ENCODE data around the gene MBTPS1. TPM values are rescaled to one million over a fixed set of nuclear protein-coding genes. Genes with fewer than 3 reads are reported as not detected.

MBTPS1 gene
- total and polyA plus RNA-seq, 8 donors: 21.4 to 112 (median 56.1) TPM

DNA sequence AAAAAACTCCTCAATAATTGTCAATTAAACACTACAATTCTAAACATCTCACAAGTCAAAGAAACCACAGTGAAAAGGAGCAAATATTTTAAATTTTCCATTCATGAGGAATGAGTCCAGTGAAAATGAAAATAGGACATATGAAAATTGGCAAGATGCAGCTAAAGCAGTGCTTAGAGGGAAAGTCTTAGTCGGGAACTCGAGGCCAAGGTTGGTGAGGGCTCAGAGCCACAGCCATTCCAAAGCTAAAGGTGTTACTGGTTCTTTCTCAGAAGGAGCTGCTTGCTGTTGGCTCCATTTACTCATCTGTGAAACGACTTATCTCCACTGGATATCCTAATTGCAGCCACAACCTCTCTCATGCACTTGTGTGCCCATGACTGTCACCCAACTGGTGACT is 80.6 kb downstream of the MBTPS1 start:
- intact Hi-C loops (cut with DNase I; ENCODE audit: low total_unique reads): no loop called here
- TF ChIP-seq POLR2A (IDR thresholded peaks at IDR 0.05) (no peak), EP300 (IDR thresholded peaks at IDR 0.05) (no peak), POLR2AphosphoS5 (IDR thresholded peaks at IDR 0.05) (no peak), CTCF (IDR thresholded peaks at IDR 0.05) (no peak)
- no peak overlapping the region for H3K4me3 ChIP-seq
- no peak for DNase-seq
- H3K27ac ChIP-seq: no peak overlapping the region
- no peaks in the 10 kb centered on the region for H3K36me3 ChIP-seq
- no peaks in the 10 kb centered on the region for H3K4me1 ChIP-seq
- WGBS, 5 donors: 45 to 79% (median 77%) methylated on average over 3 of the region's 3 CpGs
- peaks cover 0 to 12% (median 11%) of the 10 kb centered on the region in 4 donors for H3K9me3 ChIP-seq
- peaks cover 0 to 25% (median 0%) of the 10 kb centered on the region in 3 donors for H3K27me3 ChIP-seq

GRCh38 chr16:84034516-84034915 is 82.2 kb downstream of the MBTPS1 start:
- no peaks in the 10 kb centered on the region for H3K36me3 ChIP-seq
- 83 to 92% (median 91%) methylated on average over 12 of the region's 12 CpGs for WGBS, 5 donors
- no peak overlapping the region for H3K27ac ChIP-seq
- intact Hi-C loops (cut with DNase I; ENCODE audit: low total_unique reads): no loop called here
- TF ChIP-seq POLR2AphosphoS5 (IDR thresholded peaks at IDR 0.05): no peak
- TF ChIP-seq CTCF (IDR thresholded peaks at IDR 0.05): no peak
- no peak for TF ChIP-seq EP300 (IDR thresholded peaks at IDR 0.05)
- no peak for TF ChIP-seq POLR2A (IDR thresholded peaks at IDR 0.05)
- no peak overlapping the region for H3K4me3 ChIP-seq
- peaks cover 0 to 13% (median 0%) of the 10 kb centered on the region in 3 donors for H3K27me3 ChIP-seq
- H3K4me1 ChIP-seq: no peaks in the 10 kb centered on the region
- H3K9me3 ChIP-seq: peaks cover 0 to 12% (median 11%) of the 10 kb centered on the region in 4 donors
- DNase-seq: no peak

- TF ChIP-seq EP300 (IDR thresholded peaks at IDR 0.05) (no peak), POLR2A (IDR thresholded peaks at IDR 0.05) (no peak), POLR2AphosphoS5 (IDR thresholded peaks at IDR 0.05) (no peak), CTCF (IDR thresholded peaks at IDR 0.05) (no peak)
- 76 to 82% (median 78%) methylated on average over 20 to 25 of the region's 25 CpGs for WGBS, 5 donors
These were observed 83.2 kb downstream of the MBTPS1 start for GRCh38 chr16:84033251-84034195.

DNA sequence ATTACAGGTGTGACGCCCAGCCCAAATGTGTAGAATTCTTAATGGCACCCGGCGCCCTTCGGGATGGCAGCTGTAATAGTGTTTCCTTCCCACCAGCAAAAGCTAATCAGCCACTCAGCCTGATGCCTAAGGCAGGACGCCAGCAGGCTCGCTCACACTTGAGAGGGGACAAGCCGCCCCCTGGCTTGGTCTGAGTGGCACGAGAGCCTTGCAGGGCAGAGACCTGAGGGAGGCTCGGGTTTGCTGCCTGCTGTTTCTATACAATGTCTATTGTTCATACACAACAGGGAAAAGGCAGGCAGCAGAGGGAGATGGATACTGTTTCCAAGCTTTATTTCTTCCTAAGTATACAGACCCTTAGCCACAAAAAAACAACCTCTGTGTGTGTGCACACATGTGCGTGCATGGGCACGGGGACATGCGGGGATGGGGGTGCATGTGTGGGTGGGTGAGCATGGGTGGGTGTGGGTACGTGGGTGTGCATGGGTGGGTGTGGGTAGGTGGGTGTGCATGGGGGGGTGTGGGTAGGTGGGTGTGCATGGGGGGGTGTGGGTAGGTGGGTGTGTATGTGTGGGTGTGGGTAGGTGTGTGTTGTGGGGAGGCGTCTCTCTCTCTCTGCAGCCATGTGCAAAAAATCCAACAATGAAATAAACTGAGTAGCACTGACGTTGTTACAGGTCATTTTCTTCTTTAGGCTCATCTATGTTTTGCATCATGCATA is 84.1 kb downstream of the MBTPS1 start:
- Histone ChIP-seq H3K4me1 (no peaks in the 10 kb centered on the region), H3K4me3 (no peak overlapping the region), H3K27me3 (peaks cover 0 to 28% (median 0%) of the 10 kb centered on the region in 3 donors), H3K36me3 (no peaks in the 10 kb centered on the region), H3K9me3 (peaks cover 0 to 12% (median 11%) of the 10 kb centered on the region in 4 donors), H3K27ac (no peak overlapping the region)
- TF ChIP-seq CTCF (IDR thresholded peaks at IDR 0.05): no peak
- TF ChIP-seq POLR2A (IDR thresholded peaks at IDR 0.05): no peak
- TF ChIP-seq EP300 (IDR thresholded peaks at IDR 0.05): no peak
- no peak for TF ChIP-seq POLR2AphosphoS5 (IDR thresholded peaks at IDR 0.05)
- no peak for DNase-seq
- WGBS, 5 donors: 61 to 69% (median 65%) methylated on average over 14 to 15 of the region's 15 CpGs
- intact Hi-C loops (cut with DNase I; ENCODE audit: low total_unique reads): no loop called here

More at GRCh38 chr16:84033251-84034195, 83.2 kb downstream of the MBTPS1 start:
- H3K27ac ChIP-seq: no peak overlapping the region
- no peaks in the 10 kb centered on the region for H3K36me3 ChIP-seq
- no peak overlapping the region for H3K4me3 ChIP-seq
- H3K9me3 ChIP-seq: peaks cover 0 to 12% (median 11%) of the 10 kb centered on the region in 4 donors
- intact Hi-C loops (cut with DNase I; ENCODE audit: low total_unique reads): no loop called here
- peaks cover 0 to 21% (median 0%) of the 10 kb centered on the region in 3 donors for H3K27me3 ChIP-seq
- H3K4me1 ChIP-seq: no peaks in the 10 kb centered on the region
- DNase-seq: no peak

Measured in stomach (tissue), 9 donors.